AG04450 (cell line): ENCODE measurements around the gene PPP4R1. TPM values are rescaled to one million over a fixed set of nuclear protein-coding genes. Genes with fewer than 3 reads are reported as not detected.

Experiments used
- CTCF ChIA-PET: fragments of 300-600, 350-600 bp; formaldehyde crosslinking; extraction: SDS; loops from one replicate; lab custom pipeline; 2022; ENCODE audit warnings: antibody characterized with exemption, inconsistent platforms; lab: Charles Lee
- POLR2A ChIA-PET: fragments of 350-600 bp; formaldehyde crosslinking; extraction: SDS; loops from one replicate; lab custom pipeline; 2021; ENCODE audit warnings: antibody characterized with exemption, inconsistent platforms; lab: Yijun Ruan, JAX
- DNase-seq: peaks from one replicate; pipeline ENCODE4 v3.0.0-alpha.2; 2011; ENCODE audit warnings: low read depth, low spot score
- H3K27ac ChIP-seq: one replicate; pipeline ENCODE4 v1.5.1; 2012; ENCODE audit warnings: low read depth, low read length, control low read depth
- H3K27me3 ChIP-seq: one replicate; pipeline ENCODE4 v1.6.0; 2012; ENCODE audit warnings: low read length; ENCODE audit not compliant: control insufficient read depth, insufficient read depth
- H3K4me3 ChIP-seq: 2 replicates; pipeline ENCODE4 v1.5.1; 2011; ENCODE audit warnings: mild to moderate bottlenecking, low read depth, low read length, control low read depth
- H3K9me3 ChIP-seq: 2 replicates; pipeline ENCODE4 v1.5.1; 2012; ENCODE audit warnings: low read length; ENCODE audit not compliant: control insufficient read depth, insufficient read depth
- polyA plus RNA-seq: library from polyadenylated mRNA; depleted of rRNA; stranded (reverse); fragments of >200 nt; gene quantifications from 2 replicates; pipeline ENCODE4 v1.2.3, GENCODE V29; 2011
- TF ChIP-seq, protein P1 (sequence below): IDR thresholded peaks from 2 replicates; pipeline ENCODE4 v1.5.1; 2011; ENCODE audit warnings: low read depth, low read length, control low read depth, inconsistent platforms

Gene PPP4R1
- polyA plus RNA-seq, 1 experiment, result 101 TPM

DNA sequence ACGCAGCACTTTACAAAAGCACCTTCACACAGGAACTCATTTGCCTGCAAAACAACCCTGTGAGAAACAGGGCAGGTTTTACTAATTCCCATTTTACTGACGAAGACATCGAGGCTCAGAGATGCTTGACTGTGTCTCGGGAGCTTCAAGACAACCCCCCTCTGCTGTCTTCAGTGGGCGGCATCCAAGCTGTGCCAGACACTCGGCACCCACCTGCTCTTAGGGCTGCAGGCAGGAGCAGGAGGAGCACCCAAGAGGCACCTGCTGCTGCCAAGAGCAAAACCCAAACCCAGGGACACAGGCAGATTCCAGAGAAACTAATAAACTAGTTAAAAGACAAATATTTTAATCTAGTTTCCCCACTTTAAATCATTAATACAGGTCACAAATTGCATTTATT is 67.9 kb downstream of the PPP4R1 start:
- DNase-seq, result no peak
- Histone ChIP-seq H3K9me3 (no peaks in the 10 kb centered on the region; the same call in 1 of the 2 replicates), H3K4me3 (no peak overlapping the region), H3K27me3 (no peaks in the 10 kb centered on the region), H3K27ac (no peak overlapping the region)
- CTCF ChIA-PET, result no interaction called here
- POLR2A ChIA-PET, result no interaction called here
- TF ChIP-seq, protein P1, sequence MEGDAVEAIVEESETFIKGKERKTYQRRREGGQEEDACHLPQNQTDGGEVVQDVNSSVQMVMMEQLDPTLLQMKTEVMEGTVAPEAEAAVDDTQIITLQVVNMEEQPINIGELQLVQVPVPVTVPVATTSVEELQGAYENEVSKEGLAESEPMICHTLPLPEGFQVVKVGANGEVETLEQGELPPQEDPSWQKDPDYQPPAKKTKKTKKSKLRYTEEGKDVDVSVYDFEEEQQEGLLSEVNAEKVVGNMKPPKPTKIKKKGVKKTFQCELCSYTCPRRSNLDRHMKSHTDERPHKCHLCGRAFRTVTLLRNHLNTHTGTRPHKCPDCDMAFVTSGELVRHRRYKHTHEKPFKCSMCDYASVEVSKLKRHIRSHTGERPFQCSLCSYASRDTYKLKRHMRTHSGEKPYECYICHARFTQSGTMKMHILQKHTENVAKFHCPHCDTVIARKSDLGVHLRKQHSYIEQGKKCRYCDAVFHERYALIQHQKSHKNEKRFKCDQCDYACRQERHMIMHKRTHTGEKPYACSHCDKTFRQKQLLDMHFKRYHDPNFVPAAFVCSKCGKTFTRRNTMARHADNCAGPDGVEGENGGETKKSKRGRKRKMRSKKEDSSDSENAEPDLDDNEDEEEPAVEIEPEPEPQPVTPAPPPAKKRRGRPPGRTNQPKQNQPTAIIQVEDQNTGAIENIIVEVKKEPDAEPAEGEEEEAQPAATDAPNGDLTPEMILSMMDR, result no peak

- TF ChIP-seq, protein P1, result no peak
- CTCF ChIA-PET, result interaction anchor here (1.1 kb wide), 1 partner anchor 30 kb away, joined by 4 read pairs; no protein-coding TSS in a partner anchor
- no peak for DNase-seq
- Histone ChIP-seq H3K27ac (no peak overlapping the region), H3K9me3 (no peaks in the 10 kb centered on the region; the same call in 1 of the 2 replicates), H3K4me3 (no peak overlapping the region), H3K27me3 (no peaks in the 10 kb centered on the region)
- POLR2A ChIA-PET, result no interaction called here
Observed at GRCh38 chr18:9545029-9545428, 69.3 kb downstream of the PPP4R1 start.

DNA sequence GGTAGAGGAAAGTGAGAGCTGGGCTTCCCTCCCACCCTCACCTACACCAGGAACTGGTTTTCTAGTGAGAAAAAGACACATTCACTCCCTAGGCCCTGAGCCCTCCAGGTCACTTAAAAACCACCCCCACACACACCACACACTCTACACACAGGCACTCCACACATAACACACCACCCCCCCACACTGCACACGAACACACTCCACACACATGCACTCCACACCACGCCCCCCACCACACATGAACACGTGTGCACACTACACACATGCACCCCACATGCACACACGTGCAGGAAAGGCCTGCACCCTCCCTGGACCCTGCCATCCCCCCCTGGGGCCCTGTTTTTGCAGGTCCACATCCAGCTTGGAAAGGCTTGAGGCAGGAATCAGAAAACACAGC is 71.4 kb downstream of the PPP4R1 start:
- ChIA-PET POLR2A (no interaction called here), CTCF (no interaction called here)
- DNase-seq, result no peak
- peak overlapping the region; percentile 21 for H3K27ac ChIP-seq
- H3K27me3 ChIP-seq, result no peaks in the 10 kb centered on the region
- no peaks in the 10 kb centered on the region; the same call in 1 of the 2 replicates for H3K9me3 ChIP-seq
- TF ChIP-seq, protein P1, result no peak
- no peak overlapping the region for H3K4me3 ChIP-seq

- POLR2A ChIA-PET, result no interaction called here
- Histone ChIP-seq H3K9me3 (peaks cover 9% of the 10 kb centered on the region), H3K27ac (peak overlapping the region; percentile 84), H3K4me3 (no peak overlapping the region), H3K27me3 (no peaks in the 10 kb centered on the region)
- CTCF ChIA-PET, result no interaction called here
- DNase-seq, result no peak
- TF ChIP-seq, protein P1, result no peak
Observed at GRCh38 chr18:9539938-9540337, 74.4 kb downstream of the PPP4R1 start.

DNA sequence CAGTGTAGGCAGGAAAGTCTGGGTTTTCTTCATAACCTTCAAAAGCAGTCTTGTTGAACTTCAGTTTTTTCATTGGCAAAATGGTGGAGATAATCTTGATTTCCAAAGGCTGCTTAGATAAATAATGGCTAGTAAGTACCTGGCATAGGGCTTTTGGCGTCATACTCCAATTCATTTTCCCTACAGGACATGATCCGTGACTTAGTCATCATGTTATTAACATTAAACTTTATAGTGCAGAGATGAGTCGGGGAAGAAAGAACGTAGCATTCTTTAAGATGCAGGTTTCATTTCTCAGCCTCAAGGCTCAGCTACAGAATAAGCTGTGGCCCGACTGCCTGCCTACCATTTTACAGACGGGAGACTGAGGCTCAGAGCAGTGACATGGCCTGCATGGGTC is 75.1 kb downstream of the PPP4R1 start:
- Histone ChIP-seq H3K9me3 (peaks cover 9% of the 10 kb centered on the region), H3K4me3 (no peak overlapping the region; the same call in 1 of the 2 replicates), H3K27me3 (no peaks in the 10 kb centered on the region), H3K27ac (peak overlapping the region; percentile 84)
- ChIA-PET POLR2A (interaction anchor here (0.6 kb wide), 1 partner anchor 203 kb away, joined by 3 read pairs; no protein-coding TSS in a partner anchor), CTCF (no interaction called here)
- peak; percentile 55 for DNase-seq
- TF ChIP-seq, protein P1, result no peak
